GM18498 (cell line): ENCODE results near the gene EML4.
"Not testable (repeated sequence)": the region's sequence is repeated elsewhere in the genome, so short reads cannot be mapped to it uniquely, and the experiment has no call there.

Experiments
- ATAC-seq: cut with Tn5 transposase; IDR thresholded peaks from one replicate; pipeline ENCODE4 v1.9.1; 2021; ENCODE audit warnings: mild to moderate bottlenecking, moderate library complexity; ENCODE audit not compliant: unreplicated experiment

Gene EML4

DNA sequence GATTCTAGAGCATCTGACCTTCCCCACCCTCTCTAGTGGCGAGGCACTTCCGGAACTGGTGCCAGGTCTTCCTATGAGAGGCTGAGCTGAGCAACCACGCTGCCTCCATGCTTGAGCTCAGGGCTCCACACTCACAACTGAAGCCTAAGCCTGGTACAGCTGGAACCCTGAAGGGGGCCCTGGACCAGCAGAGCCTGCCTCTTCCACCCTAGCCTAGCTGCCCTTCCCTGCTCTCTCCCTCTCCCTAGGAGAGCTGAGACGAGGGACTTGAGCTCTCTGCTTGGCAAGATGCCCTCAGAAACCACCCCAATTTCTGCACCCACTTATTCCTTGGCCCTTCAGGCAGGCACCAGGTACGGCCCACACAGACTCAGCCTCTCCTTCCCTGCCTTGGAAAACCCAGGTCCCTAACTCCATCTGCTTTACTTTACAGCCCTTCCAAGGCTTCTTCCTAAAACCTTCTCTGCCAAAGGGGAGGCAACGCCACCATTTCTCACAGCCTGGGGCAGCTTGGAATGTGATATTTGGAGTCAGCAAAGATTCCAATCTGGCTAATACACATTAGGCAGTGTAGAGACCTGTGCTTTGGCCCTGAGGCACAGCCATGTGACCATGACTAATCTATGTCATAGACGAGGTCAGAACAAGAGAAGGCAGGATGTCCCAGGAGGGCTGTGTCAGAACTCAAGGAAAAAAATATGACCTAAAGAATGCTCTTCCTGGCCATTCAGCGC, 173.1 kb downstream of the EML4 start:
- no peak for ATAC-seq

DNA sequence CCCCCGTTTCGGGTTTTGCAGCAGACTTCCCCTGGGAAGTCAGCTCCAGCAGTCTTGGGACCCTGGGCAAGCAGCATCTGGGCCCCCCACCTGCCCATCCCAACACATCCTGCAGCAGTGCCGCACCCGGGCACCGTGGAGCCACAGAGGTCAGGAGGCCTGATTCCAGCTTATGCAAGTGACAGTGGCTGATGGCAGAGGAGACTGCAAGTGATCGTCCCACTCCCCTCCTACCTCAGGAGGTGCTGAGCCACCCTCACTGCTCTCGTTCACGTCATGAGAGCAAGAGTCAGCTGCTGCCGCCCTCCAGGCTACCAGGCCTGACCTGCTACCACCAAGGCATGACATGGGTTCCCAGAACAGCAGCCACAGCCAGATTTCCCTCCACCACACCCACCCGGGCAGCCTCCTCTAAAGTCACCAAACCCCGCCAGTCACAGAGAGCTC, 173.7 kb downstream of the EML4 start:
- ATAC-seq = no peak

- no peak for ATAC-seq
These were observed 176.8 kb downstream of the EML4 start for GRCh38 chr2:42345986-42346385.

DNA sequence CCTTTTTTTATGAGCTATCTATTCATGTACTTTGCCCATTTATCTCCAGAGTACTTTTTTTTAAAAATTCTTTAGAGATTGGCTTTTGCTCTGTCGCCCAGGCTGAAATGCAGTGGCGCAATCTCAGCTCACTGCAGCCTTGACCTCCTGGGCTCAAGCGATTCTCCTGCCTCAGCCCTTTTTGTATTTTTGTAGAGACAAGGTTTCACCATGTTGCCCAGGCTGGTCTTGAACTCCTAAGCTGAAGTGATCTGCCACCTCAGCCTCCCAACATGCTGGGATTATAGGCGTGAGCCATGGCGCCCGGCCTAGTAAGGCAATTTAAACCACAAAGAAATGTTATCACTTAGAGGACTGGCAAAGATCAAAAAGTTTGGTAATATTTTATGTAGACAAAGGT, 177.7 kb downstream of the EML4 start:
- not testable (repeated sequence) for ATAC-seq

- ATAC-seq = not testable (repeated sequence)
These were observed 178.4 kb downstream of the EML4 start for GRCh38 chr2:42347518-42347917.

DNA sequence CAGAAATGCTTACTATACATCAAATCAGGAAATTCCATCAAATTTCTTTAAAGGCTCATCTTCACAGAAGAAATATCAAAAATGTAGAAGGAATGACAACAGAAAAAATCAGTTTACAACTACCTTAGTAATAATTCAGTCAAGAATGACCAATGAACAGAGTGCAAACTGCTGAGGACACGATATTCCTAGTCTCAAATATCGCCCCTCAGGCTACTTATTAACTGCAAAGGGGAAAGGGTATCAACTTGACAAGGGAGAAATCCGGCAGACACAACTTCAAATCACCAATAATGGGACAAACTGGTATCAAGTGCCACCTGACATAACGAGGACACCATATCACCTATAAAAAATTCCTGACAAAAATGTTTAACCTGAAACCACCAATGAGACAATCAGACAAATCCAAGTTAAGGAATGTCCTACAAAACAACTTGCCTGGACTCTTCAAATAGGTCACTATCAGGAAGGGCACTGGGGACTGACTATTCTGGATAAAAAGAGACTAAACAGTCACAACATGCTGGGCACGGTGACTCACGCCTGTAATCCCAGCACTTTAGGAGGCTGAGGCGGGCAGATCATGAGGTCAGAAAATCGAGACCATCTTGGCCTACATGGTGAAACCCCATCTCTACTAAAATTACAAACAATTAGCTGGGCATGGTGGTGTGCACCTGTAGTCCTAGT, 179.1 kb downstream of the EML4 start:
- ATAC-seq = no peak

GRCh38 chr2:42350434-42351063, 181.4 kb downstream of the EML4 start:
- ATAC-seq = no peak

- no peak for ATAC-seq
These were observed 182.7 kb downstream of the EML4 start for GRCh38 chr2:42351864-42352263.

DNA sequence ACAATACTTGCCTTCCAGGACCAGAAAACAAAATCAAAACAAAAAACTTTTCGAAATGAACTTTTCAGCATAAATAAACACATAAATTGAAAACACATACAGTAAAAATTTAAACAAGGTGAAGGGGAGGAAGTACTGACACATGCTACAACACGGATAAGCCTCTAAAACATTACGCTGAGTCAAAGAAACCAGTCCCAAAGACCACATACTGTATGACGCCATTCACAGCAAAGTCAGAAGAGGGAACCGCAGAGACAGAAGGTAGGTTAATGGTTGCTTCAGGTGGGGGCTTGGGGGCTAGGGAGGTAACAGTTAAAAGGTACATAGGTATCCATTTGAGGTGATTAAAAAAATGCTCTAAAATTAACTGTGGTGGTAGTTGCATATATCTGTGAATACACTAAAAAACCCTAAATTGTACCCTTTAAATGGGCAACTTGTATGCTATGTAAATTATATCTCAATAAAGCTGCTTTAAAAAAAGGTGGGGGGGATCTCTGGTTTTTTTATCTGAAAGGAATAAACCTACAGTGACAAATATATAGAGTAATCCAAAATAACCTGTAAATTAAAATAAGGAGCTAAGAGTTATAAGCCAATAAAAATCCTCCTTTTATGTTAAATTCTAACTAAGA, 184.8 kb downstream of the EML4 start:
- ATAC-seq = no peak

- no peak for ATAC-seq
These were observed 190.3 kb downstream of the EML4 start for GRCh38 chr2:42359304-42359964.

DNA sequence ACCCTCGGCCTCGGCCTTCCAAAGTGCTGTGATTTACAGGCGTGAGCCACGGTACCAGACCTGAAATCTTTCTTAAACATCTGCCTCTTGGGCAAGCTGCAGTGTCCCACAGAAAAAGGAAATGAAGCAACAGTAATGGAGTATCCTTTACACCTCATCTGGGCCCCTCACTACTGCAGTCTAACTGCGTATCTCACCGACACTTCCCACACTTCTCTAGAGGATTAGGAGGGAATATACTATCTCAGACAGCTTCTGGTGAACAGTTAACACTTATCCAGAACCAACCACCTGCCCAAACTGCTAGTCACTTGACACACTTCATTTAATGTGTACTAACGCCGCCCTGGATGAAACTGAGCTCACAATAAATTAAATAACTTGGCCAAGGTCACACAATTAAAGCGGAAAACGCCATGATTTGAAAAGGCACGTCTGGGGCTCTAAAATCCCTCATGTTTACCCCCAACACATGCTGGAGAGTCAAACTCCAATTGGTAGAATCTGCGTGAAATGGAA, 190.9 kb downstream of the EML4 start:
- no peak for ATAC-seq

DNA sequence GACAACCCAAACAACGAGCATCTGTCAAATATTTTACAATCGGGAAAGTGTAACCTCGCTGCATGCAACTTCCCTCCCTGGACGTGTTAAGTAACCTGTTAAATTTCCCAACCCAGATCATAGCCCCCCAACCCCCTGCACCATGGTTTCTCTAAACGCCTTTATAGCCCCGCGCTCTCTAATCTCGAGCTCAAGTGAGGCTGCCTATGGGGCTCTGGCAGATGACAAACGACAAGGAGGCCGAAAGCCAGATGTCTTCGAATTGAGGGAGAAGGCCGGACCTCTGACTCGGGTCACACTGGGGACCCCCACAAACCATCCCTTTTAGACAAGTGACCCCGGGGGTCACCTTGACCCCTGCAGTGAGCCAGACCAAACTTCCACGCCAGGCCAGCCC, 191.3 kb downstream of the EML4 start:
- no peak for ATAC-seq

DNA sequence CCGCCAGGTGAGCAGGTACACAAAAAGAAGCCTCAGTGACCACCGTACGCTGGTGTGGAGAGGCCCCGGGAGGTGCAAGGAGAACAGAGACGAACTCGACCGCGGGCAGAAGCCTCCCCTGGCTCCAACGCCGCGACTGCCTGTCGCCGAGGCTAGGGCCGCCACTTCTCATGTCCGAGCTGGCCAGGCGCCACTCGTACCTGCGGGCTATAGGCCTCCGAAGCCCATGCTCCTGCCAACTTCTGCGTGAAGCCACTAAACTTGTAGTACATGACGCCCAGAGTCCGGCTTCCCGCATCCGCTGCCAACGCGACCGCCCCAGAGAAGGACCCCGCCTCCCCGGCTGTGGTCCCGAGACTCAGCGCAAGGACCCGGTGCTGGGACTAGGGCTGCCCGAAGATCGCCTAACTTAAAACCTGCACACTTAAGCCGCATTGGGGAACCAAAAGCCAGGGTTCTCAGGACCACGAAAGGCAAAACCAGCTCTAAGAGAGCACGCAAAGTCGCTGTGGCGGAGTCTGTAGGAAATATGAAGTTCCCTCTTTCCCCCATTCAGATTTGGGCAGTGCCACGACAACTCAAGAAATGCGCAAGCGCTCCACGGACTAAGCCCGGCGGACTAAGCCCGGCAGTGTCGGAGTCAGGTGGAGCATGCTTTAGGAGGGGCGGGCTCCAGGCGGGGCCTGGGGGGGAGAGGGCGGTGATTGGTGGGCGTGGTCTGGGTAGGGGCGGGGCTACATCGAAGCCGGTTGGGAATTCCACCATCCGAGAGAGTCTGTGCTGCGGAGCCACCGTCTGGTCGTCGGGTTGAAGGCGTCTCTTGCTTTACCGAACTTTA, 192.0 kb downstream of the EML4 start, which contains the start of gene COX7A2L:
COX7A2L (minus strand) TSS at position 328 of the 838 bp plus-strand sequence; CDS start at position 272, 56 bp downstream.
- peak; percentile 95 for ATAC-seq

GRCh38 chr2:42361728-42362283, 192.7 kb downstream of the EML4 start:
- no peak for ATAC-seq

- no peak for ATAC-seq
These were observed 194.3 kb downstream of the EML4 start for GRCh38 chr2:42363413-42363812.

DNA sequence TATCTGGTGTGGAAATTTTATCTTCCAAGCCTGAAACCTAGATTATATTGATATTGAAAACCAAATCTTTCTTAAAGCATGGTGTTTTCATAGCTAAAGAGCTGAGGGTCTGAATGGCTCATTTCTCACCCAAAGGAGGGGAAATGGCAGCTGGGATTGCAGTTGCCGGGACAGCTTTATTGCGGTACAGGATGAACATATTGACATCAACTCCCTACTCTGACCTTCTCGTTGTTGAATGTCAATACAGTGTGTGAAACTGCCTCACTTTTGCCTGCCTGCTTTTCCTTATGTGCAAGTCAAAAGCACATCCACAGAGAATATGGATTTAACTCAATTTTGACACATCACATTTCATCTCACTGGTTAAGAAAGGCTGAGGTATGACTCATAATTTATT, 195.5 kb downstream of the EML4 start:
- ATAC-seq = no peak

DNA sequence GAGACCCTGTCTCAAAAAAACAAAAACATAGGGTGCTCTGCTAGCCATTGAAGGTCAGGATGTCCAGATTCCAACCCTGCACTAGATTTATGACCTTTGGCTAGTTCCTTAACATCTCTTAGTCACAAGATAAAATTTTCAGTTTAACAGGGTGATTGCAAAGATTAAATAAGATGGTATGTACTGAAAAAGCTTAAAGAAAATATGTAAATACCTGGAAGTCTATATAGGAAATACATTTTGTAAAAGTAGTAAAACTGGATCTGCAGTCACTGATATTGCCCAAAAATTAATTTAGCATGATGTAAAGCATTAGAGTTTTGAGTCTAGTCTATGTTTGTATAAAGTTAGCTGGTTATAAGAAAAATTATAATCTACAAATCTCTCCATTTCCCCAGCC, 197.3 kb downstream of the EML4 start:
- no peak for ATAC-seq

GRCh38 chr2:42367835-42368234, 198.7 kb downstream of the EML4 start:
- no peak for ATAC-seq

- ATAC-seq = no peak
These were observed 199.8 kb downstream of the EML4 start for GRCh38 chr2:42368817-42369531.
